ENCODE data around the gene RNH1.

- TF ChIP-seq POLR2A (IDR thresholded peaks at IDR 0.05) (no peak), POLR2AphosphoS5 (IDR thresholded peaks at IDR 0.05) (no peak)
Observed at GRCh38 chr11:555227-555779, 48.3 kb upstream of the RNH1 start.
